Measurements from ENCODE around the gene ADISSP.

The ADISSP gene

GRCh38 chr20:3705491-3705969 lies 62.0 kb downstream of the ADISSP start:
- TF ChIP-seq CTCF (IDR thresholded peaks at IDR 0.05): no peak
- Mint-ChIP-seq H3K36me3 (ENCODE audit: low read depth) (no peaks in the 10 kb centered on the region), H3K27ac (no peak overlapping the region), H3K4me1 (no peaks in the 10 kb centered on the region), H3K9me3 (no peaks in the 10 kb centered on the region), H3K4me3 (no peak overlapping the region), H3K27me3 (ENCODE audit: low read depth, poor library complexity) (peaks cover 5% of the 10 kb centered on the region)
- no peak for DNase-seq

- no peaks in the 10 kb centered on the region for H3K36me3 Mint-ChIP-seq (ENCODE audit: low read depth)
- no peak for TF ChIP-seq CTCF (IDR thresholded peaks at IDR 0.05)
Measured at GRCh38 chr20:3704087-3704486, 63.5 kb downstream of the ADISSP start.

More at GRCh38 chr20:3704087-3704486, 63.5 kb downstream of the ADISSP start:
- Mint-ChIP-seq H3K4me1 (no peaks in the 10 kb centered on the region), H3K4me3 (no peak overlapping the region), H3K27me3 (ENCODE audit: low read depth, poor library complexity) (peaks cover 5% of the 10 kb centered on the region), H3K9me3 (no peaks in the 10 kb centered on the region), H3K27ac (no peak overlapping the region)
- no peak for DNase-seq
